Activated T-cell treated with anti-CD3 and anti-CD28 coated beads for 4 hours (primary cell): ENCODE data around the gene FILIP1.

Source experiments
- DNase-seq: peaks from one replicate; pipeline ENCODE4 v3.0.0-alpha.2; 2020

FILIP1 gene, protein sequence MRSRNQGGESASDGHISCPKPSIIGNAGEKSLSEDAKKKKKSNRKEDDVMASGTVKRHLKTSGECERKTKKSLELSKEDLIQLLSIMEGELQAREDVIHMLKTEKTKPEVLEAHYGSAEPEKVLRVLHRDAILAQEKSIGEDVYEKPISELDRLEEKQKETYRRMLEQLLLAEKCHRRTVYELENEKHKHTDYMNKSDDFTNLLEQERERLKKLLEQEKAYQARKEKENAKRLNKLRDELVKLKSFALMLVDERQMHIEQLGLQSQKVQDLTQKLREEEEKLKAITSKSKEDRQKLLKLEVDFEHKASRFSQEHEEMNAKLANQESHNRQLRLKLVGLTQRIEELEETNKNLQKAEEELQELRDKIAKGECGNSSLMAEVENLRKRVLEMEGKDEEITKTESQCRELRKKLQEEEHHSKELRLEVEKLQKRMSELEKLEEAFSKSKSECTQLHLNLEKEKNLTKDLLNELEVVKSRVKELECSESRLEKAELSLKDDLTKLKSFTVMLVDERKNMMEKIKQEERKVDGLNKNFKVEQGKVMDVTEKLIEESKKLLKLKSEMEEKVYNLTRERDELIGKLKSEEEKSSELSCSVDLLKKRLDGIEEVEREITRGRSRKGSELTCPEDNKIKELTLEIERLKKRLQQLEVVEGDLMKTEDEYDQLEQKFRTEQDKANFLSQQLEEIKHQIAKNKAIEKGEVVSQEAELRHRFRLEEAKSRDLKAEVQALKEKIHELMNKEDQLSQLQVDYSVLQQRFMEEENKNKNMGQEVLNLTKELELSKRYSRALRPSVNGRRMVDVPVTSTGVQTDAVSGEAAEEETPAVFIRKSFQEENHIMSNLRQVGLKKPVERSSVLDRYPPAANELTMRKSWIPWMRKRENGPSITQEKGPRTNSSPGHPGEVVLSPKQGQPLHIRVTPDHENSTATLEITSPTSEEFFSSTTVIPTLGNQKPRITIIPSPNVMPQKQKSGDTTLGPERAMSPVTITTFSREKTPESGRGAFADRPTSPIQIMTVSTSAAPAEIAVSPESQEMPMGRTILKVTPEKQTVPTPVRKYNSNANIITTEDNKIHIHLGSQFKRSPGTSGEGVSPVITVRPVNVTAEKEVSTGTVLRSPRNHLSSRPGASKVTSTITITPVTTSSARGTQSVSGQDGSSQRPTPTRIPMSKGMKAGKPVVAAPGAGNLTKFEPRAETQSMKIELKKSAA (N-terminal part only)

GRCh38 chr6:75493400-75494064, at the start of gene FILIP1:
TSS of gene FILIP1 (minus strand) at chr6:75493800. CDS start at chr6:75414972, 78,828 bp downstream.
- DNase-seq, result no peak

DNA sequence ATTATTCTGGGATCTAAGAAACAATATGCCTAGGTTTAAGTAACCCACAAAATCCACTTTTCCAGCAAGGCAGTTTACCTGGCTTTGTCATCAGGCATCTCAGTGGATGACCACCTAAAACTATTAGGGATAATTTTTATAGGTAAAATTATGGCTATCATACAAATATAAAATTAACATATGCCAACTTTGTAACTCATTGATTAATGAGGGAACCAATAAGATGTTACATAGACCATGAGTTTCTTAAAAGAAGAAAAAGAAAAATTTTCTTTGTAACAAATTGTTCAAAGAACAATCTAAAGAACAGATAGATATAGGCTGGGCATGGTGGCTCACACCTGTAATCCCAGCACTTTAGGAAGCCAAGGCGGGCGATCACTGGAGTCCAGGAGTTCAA, 49.7 kb upstream of the FILIP1 start:
- DNase-seq, result no peak

GRCh38 chr6:75539136-75539535, 45.5 kb upstream of the FILIP1 start:
- DNase-seq, result no peak

GRCh38 chr6:75532521-75532920, 38.9 kb upstream of the FILIP1 start:
- DNase-seq, result no peak

GRCh38 chr6:75531174-75531573, 37.6 kb upstream of the FILIP1 start:
- no peak for DNase-seq

GRCh38 chr6:75530696-75531095, 37.1 kb upstream of the FILIP1 start:
- no peak for DNase-seq

DNA sequence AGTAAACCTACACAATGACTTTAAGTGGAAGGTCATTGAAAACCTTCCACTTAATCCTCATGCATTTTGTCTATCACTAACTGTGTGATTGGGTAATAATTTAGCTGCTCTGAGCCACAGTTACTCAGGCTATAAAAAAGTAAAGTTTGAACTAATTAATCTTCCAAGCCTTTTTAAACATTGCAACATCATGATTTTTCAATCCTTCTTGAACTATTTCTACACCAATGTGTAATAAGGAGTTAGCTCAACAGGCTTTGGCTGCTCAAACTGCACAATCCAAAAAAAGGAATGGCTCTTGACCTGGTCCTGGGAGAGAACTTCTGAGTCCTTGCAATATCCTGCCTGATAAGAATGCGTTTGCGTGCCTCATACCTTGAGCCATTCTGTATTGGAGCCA, 34.8 kb upstream of the FILIP1 start:
- DNase-seq, result no peak

GRCh38 chr6:75526502-75527127, 33.0 kb upstream of the FILIP1 start:
- DNase-seq, result peak; percentile 48

DNA sequence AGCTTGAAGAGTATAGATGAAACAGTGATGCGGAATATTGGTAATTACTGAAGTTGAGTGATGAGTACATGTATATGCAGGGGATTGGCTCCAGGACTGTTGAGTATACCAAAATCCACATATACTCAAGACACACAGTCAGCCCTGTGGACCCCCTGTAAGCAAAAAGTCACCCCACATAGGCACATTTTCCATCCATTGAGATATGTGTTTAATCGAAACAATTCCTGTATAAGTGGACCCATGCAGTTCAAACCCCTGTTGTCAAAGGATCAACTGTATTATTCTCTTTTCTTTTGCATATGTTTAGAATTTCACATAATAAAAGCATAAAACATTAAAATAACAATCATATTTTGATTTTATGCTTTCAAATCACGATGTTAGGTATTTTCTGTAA, 32.1 kb upstream of the FILIP1 start:
- no peak for DNase-seq

- DNase-seq, result no peak
Observed at GRCh38 chr6:75524322-75524972, 30.8 kb upstream of the FILIP1 start.

GRCh38 chr6:75516757-75517156, 23.2 kb upstream of the FILIP1 start:
- no peak for DNase-seq

DNA sequence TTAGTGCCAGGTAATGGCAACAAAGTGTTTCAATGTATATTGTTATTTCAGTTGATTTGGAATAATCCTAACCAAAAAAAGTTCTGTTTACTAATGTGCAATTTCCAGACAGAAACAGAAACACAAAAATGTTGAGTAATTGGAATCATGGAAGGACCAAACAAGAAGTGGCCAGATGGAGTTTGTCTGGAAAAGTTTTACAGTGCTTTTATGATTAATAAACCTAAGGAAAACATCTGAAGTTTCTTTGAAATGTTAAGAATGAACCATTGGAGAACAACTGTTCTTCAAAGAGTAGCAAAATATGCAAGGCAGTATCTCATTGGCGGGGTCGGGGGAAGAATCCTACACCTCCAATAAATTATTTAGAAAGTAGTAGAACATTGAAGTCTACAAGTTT, 19.0 kb upstream of the FILIP1 start:
- DNase-seq, result no peak

GRCh38 chr6:75505424-75505823, 11.8 kb upstream of the FILIP1 start:
- no peak for DNase-seq

DNA sequence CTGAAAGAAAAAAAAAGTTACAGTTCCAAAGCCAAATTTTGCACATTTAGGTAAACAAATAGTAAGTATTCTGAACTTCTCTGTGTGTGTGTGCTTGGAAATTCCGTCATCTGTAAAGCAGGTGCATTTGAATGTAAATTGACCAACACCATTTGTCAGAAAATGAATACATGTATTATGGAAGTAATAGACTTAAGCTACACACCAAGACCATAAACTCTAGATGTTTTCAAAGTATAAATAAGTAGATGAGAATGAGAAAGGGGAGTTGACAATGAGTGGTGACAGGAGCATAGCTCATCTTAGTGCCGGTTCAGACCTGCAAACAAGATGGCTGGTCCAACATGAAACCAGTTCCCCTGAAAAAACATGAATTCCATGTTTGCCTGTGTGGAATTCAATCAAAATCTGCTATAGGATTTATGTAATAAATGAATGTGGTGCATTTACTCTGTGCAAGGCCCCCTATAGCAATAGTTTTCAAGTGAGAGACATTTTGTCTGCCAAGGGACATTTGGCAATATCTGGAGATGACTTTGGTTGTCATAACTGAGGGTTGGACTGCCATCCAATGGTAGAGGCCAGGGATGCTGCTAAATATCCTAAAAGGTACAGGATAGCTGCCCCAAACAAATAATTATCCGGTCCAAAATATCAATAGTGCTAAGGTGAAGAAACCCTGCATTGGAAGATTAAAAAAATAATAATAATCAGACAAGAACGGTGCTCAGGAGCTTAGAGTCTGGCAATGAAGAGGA, 11.0 kb upstream of the FILIP1 start:
- no peak for DNase-seq

DNA sequence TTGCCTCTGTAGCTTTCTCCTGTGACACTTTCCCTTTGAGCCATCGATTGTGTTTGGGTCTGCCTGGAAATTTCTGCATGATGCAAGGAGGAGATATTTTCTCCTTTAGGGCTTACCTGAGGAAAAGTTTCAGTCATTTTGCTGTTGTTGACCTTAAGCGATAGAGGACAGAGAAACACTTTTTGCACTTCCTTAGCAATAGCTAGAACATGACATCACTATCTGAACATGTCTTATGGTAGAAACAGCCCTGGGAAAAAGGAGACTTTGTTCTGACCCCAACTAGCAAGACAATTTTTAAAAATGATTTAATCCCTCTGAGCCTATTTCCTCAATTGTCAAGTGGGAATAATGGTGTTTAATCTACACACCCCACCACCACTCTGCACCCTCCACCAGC, 9.7 kb upstream of the FILIP1 start:
- no peak for DNase-seq

GRCh38 chr6:75502884-75503283, 9.3 kb upstream of the FILIP1 start:
- DNase-seq, result no peak

DNA sequence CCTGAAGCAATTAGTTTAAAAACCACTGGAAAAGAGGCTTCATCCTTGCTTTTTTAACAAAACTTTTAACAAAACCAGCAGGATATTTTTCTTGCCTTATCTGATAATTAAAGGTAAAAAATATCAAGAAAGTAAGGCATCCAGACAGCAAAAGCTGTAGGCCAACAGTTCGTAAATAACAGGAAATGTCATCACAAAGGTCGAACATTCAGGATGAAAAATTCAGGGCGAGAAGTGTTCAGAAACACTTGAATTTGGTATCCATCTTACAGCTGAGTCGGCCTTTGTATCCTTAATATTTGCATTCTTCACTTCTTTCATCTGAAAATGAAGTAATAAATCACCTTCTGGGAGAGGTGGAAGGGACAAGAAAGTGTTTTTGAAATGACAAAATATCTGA, 8.2 kb upstream of the FILIP1 start:
- DNase-seq, result no peak

- DNase-seq, result no peak
Observed at GRCh38 chr6:75499640-75500039, 6.0 kb upstream of the FILIP1 start.

- no peak for DNase-seq
Observed at GRCh38 chr6:75498862-75499261, 5.3 kb upstream of the FILIP1 start.

DNA sequence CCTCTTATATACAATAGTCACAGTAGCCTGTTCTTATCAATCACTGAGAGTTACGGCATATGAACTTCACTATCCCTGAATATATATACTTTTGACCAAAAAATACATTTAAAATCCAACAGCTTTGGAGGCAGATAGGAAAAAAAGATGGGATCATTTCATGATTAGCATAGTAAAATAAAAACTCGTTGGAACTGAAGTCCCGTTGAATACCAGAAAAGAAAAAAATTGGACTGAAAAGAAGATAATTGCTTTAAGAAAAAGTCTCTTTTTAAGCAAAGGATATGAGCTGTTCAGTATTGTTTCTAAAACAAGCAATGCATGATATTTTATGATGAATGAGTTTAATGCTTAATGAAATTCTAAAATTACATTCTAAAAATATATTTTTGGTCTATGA, 4.4 kb upstream of the FILIP1 start:
- no peak for DNase-seq

DNA sequence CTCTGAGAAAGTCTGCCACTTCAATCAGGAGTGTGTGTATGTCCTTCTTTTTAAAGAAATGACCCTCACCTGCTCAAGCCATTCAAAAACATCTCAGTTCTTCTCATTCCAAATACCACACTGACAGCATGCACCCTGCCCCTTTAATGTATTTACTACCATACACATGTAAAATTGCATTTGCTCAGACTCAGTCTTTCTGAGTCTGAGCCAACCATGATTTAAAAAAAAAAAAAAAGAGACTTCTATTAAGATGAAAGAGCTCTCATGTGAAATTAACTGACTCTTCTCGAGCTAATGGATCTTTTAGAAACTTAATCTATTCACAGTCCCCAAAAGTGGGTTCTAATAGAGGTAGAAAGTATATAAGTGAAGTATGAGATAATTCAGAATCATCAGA, 1.4 kb upstream of the FILIP1 start:
- no peak for DNase-seq
